Activated naive CD8-positive, alpha-beta T cell treated with anti-CD3 and anti-CD28 coated beads, Interleukin-2, amount 50 U/mL, for 24 hours (primary cell): ENCODE measurements around the gene SLC39A11.

Experiments
- ATAC-seq: fragments of 150-1000 bp; cut with Tn5 transposase; one replicate; pipeline ENCODE4 v1.10.0; 2021
- DNase-seq: peaks from one replicate; pipeline ENCODE4 v3.0.0; 2021
- H3K27ac Mint-ChIP-seq: one replicate; pipeline ENCODE4 v1.8.0; 2021; ENCODE audit warnings: mild to moderate bottlenecking, mixed read lengths
- H3K27me3 Mint-ChIP-seq: one replicate; pipeline ENCODE4 v1.8.0; 2021; ENCODE audit warnings: mixed read lengths
- H3K36me3 Mint-ChIP-seq: one replicate; pipeline ENCODE4 v1.8.0; 2021; ENCODE audit warnings: low read depth, mixed read lengths
- H3K4me1 Mint-ChIP-seq: one replicate; pipeline ENCODE4 v1.8.0; 2021; ENCODE audit warnings: mixed read lengths
- H3K4me3 Mint-ChIP-seq: one replicate; pipeline ENCODE4 v1.8.0; 2021; ENCODE audit warnings: mild to moderate bottlenecking, moderate library complexity, mixed read lengths
- H3K9me3 Mint-ChIP-seq: one replicate; pipeline ENCODE4 v1.8.0; 2021; ENCODE audit warnings: mixed read lengths

SLC39A11 gene

DNA sequence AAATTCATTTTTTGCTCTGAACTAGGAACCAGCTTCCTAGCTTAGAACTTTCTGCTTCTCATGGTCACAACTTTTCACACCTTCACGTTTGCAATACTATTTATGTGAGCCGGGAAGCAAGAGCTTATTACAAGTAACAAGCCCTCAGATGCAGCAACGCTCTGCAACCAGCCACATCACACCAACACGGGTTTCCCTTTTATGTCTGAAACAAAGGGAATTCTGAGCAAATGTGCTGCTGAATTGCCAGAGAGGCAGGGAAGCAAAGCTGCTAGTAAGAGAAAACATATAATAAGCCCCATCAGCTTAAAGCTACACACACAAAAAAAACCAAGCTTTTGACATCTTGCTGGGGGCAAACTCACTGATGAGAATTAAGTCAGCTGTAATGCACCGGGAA lies 122.2 kb downstream of the SLC39A11 start:
- DNase-seq = no peak
- Mint-ChIP-seq H3K9me3 (no peaks in the 10 kb centered on the region), H3K4me1 (no peaks in the 10 kb centered on the region), H3K27me3 (no peaks in the 10 kb centered on the region), H3K4me3 (no peak overlapping the region), H3K27ac (no peak overlapping the region), H3K36me3 (no peaks in the 10 kb centered on the region)
- no peak for ATAC-seq

DNA sequence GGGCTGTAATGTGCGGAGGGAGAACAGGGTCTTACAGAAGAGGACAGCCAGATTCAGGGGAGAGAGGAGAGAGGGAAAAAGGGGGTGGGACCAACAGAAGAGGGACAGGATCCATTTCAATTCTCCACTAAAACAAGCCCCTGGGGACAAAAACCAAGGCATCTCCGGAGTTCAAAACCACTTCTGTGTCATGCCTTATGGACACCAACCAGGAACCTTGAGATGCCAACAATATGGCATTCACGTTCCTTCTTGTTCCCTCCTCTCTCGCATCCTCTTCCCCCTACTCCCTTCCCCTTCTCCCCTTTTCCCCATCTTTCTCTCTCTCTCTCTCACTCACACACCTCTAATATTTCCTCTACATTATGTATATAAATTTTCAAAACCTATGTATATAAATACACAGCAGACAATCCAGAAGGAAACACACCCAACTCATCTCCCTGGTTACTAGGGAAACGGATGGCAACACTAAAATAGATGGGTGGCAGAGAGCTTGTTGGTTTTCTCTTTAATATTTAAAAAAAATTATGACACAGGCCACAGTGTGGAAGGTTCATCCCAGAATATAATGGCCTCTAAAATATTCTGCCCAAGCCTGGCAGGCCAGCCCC lies 123.1 kb downstream of the SLC39A11 start:
- ATAC-seq = no peak

DNA sequence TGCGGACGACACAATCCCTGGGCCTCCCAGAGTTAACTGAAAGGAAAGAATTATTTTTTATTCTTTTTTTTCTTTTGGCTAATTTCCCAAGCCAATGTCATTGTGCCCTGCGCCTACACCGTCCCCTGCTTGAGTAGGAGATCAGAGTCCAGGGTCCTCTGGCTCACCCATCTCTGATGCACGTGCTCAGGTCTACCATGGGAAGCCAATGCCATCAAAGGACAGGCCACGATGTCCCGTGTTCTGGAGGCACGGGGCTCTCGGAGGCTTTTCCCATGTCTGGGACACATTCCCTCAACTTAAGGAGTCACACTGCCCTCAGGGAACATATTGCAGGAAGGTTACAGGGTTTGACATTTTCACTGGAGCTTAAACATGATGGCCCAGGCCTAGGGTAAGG lies 123.7 kb downstream of the SLC39A11 start:
- ATAC-seq (no peak), DNase-seq (no peak)
- Mint-ChIP-seq H3K4me3 (no peak overlapping the region), H3K9me3 (no peaks in the 10 kb centered on the region), H3K4me1 (no peaks in the 10 kb centered on the region), H3K36me3 (peaks cover 2% of the 10 kb centered on the region), H3K27me3 (no peaks in the 10 kb centered on the region), H3K27ac (no peak overlapping the region)

More for the DNA sequence above, 123.1 kb downstream of the SLC39A11 start:
- Mint-ChIP-seq H3K4me3 (no peak overlapping the region), H3K27me3 (no peaks in the 10 kb centered on the region), H3K27ac (no peak overlapping the region), H3K9me3 (no peaks in the 10 kb centered on the region), H3K36me3 (no peaks in the 10 kb centered on the region), H3K4me1 (no peaks in the 10 kb centered on the region)
- DNase-seq = no peak

DNA sequence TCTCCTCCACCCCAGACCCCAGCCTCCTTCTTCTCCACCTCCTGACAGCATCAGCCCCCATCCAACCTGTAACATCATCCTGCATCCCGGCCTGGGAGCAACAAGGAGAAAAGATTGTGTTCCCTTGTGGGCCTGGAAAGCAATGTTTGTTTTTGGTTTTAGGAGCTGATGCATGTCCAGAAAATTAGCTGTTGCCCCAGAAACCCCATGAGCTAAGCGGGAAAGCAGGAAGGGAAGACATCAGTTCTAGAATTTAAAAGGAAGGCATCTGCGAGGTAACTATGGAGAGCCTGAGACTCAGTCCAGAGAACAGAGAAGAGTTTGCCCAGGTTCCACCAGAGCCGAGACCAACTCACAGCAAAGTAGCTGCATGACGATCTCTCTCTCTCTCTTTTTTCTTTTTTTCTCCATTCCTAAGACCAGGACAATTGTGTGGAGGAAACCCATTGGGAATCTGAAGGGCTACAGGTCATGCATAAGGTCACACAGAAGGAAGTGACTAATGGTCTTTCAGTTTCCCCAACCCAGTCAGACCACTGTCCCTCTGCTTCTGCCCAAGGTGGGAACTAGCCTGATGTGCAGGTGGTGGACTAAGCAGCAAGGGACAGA lies 124.4 kb downstream of the SLC39A11 start:
- no peak overlapping the region for H3K27ac Mint-ChIP-seq
- H3K27me3 Mint-ChIP-seq = no peaks in the 10 kb centered on the region
- H3K4me3 Mint-ChIP-seq = no peak overlapping the region
- no peaks in the 10 kb centered on the region for H3K9me3 Mint-ChIP-seq
- ATAC-seq (no peak), DNase-seq (no peak)
- H3K36me3 Mint-ChIP-seq = peaks cover 2% of the 10 kb centered on the region
- H3K4me1 Mint-ChIP-seq = no peaks in the 10 kb centered on the region

DNA sequence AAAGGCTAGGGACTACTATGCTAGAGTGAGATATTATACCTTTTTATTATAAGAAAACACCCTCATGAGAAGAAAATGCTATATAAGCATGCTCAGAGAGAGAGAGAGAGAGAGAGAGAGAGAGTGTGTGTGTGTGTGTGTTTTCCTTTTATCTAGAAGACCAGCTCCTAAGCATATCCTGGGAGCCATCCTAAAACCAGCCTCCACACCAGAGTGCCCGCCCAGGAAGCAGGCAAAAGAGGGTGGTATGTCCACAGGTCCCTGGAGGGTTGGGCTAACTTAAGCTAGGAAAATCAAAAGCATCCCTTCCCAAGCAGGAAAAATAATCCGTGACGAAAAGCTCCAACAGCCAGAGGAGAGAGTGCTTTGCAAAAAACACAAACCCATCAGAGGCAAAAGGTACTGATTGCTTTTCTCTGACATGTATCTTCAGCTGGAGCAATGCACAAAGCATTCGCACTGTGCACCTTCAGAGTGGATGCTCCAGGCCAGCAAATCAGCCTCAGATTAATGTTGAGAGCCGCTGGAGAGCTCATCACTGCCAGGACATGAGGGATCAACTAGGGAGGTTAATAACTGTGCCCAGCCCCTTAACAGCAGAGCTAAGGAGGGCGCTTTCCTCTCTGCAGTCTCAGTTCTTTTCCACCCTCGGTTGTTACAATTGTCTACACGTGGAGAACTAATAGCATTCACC lies 125.1 kb downstream of the SLC39A11 start:
- H3K9me3 Mint-ChIP-seq = no peaks in the 10 kb centered on the region
- DNase-seq (no peak), ATAC-seq (no peak)
- H3K27me3 Mint-ChIP-seq = no peaks in the 10 kb centered on the region
- H3K27ac Mint-ChIP-seq = no peak overlapping the region
- H3K4me3 Mint-ChIP-seq = no peak overlapping the region
- no peaks in the 10 kb centered on the region for H3K4me1 Mint-ChIP-seq
- H3K36me3 Mint-ChIP-seq = peaks cover 2% of the 10 kb centered on the region

DNA sequence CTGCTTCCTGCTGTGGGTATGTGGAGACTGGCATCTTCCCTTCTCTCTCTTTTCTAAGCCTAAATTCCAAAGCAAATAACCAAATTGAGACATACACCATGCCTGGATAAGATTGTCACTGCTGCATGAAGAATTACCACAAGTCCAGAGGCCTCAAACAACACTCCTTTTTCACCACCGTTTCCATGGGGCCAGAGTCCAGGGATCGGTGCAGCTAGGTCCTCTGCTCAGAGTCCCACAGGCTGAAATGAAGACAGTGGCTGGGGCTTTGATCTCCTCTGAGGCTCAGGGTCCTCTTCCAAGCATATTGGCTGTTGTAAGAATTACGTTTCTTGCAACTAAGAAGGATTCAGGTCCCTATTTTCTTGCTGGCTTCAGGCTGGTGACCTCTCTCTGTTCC lies 130.4 kb downstream of the SLC39A11 start:
- DNase-seq (no peak), ATAC-seq (no peak)
- Mint-ChIP-seq H3K36me3 (peaks cover 6% of the 10 kb centered on the region), H3K27ac (no peak overlapping the region), H3K4me1 (no peaks in the 10 kb centered on the region), H3K4me3 (no peak overlapping the region), H3K27me3 (no peaks in the 10 kb centered on the region), H3K9me3 (no peaks in the 10 kb centered on the region)

DNA sequence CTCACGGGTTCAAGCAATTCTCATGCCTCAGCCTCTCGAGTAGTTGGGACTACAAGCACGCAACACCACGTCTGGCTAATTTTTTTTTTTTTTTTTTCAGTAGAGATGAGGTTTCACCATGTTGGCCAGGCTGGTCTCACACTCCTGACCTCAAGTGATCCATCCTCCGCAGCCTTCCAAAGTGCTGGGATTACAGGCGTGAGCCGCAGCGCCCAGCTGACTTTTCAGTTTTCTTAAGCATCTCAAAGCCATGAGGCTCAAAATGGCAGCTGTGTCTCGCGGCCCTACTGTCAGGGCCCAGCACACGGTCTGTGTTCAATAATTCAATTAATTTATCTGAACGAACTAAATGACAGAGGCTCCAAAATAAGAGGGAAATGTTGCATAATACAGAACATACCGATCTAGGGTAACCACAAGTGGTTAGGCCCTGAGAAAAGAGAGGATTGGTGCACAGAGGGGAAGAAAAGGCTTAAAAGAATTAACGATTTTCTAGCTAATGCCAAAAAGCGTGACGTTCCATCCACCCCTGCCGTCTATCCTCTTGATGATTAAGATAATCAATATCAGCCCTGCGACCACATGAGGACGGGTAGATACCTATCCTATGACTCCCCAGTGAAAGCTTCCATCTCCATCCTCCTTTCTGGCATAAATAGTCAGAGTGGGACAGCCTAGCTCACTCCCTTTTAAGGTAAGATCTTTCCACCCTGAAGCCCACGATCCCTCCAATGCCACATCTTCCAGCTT lies 136.9 kb downstream of the SLC39A11 start:
- no peak for ATAC-seq
- DNase-seq = no peak
- no peak overlapping the region for H3K4me3 Mint-ChIP-seq
- H3K27ac Mint-ChIP-seq = no peak overlapping the region
- H3K4me1 Mint-ChIP-seq = peaks cover 6% of the 10 kb centered on the region
- no peaks in the 10 kb centered on the region for H3K9me3 Mint-ChIP-seq
- H3K36me3 Mint-ChIP-seq = no peaks in the 10 kb centered on the region
- H3K27me3 Mint-ChIP-seq = no peaks in the 10 kb centered on the region

DNA sequence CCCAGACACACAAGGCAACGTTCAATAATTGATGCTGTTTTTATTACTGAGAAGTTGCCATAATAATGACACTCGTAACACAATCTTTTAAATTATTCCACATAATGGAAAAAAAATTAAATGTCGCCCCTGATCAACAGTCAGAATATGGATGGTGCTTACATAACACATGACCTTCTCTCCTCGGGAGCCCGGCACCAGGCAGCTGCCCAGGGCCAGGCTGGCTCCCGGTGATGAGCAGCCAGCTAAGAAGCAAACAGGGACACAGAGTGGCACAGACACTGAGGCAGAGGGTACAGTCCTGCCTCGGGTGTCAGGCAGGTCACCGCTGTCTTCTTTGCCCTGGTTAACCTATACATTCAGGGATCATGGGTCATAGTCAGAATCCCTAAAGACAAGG lies 137.9 kb downstream of the SLC39A11 start:
- no peaks in the 10 kb centered on the region for H3K9me3 Mint-ChIP-seq
- no peak overlapping the region for H3K27ac Mint-ChIP-seq
- no peaks in the 10 kb centered on the region for H3K36me3 Mint-ChIP-seq
- H3K4me3 Mint-ChIP-seq = no peak overlapping the region
- no peaks in the 10 kb centered on the region for H3K27me3 Mint-ChIP-seq
- DNase-seq (no peak), ATAC-seq (no peak)
- peaks cover 6% of the 10 kb centered on the region for H3K4me1 Mint-ChIP-seq

DNA sequence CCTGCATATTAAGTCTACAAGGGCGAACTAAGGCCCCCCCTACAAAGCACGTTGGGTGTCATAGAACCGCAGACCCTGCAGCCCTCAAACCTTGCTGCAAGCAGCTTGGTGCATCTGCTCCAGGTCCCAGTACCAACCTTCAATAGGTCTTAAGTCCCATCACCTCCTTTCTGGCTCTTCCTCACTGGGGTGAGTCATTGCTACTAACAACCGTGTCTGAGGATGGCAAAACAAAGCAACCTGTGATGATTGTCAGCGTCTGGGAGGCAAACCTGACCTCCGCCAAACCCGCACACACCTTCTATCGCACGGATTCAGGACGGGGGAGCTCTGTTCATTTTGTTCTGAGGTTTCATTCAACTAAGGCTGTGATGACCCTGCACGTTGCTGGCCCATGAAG lies 138.9 kb downstream of the SLC39A11 start:
- no peak overlapping the region for H3K27ac Mint-ChIP-seq
- H3K27me3 Mint-ChIP-seq = no peaks in the 10 kb centered on the region
- H3K9me3 Mint-ChIP-seq = no peaks in the 10 kb centered on the region
- no peaks in the 10 kb centered on the region for H3K36me3 Mint-ChIP-seq
- no peak for ATAC-seq
- H3K4me1 Mint-ChIP-seq = peaks cover 6% of the 10 kb centered on the region
- no peak overlapping the region for H3K4me3 Mint-ChIP-seq
- DNase-seq = no peak

DNA sequence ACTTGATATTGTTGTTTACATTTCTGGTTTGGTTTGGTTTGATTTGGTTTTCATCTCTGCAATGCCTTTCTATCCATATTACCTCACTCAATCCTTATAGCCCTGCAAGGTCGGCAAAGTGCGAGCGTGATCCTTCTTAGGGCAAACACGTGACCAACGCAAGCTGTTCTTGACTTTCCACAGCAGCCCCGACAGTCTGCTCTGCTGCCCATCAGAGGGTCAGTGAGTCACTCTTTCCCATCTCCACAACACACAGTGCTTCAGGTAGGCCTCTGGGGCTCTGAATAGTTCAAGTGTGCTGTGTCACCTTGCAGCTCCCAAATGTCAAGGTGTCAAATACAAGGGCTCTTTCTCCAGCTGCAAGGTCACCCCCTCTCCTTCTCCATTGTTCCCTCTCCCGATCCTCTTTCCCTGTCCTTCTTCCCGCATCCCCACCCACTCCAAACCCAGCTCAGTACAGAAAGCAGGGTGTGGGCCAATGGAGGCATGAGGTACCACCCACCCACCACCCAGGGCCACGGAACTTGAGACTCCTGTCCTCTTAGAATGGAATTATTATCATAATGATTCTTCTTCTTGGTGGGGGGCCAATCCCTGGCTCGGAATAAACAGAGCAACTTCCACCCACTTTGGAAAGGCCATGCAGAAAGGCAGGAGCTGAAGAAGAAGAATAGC lies 139.7 kb downstream of the SLC39A11 start:
- no peaks in the 10 kb centered on the region for H3K36me3 Mint-ChIP-seq
- H3K27me3 Mint-ChIP-seq = no peaks in the 10 kb centered on the region
- H3K4me3 Mint-ChIP-seq = no peak overlapping the region
- H3K27ac Mint-ChIP-seq = no peak overlapping the region
- H3K4me1 Mint-ChIP-seq = peaks cover 6% of the 10 kb centered on the region
- H3K9me3 Mint-ChIP-seq = no peaks in the 10 kb centered on the region
- ATAC-seq = peak; percentile 69
- DNase-seq = no peak

DNA sequence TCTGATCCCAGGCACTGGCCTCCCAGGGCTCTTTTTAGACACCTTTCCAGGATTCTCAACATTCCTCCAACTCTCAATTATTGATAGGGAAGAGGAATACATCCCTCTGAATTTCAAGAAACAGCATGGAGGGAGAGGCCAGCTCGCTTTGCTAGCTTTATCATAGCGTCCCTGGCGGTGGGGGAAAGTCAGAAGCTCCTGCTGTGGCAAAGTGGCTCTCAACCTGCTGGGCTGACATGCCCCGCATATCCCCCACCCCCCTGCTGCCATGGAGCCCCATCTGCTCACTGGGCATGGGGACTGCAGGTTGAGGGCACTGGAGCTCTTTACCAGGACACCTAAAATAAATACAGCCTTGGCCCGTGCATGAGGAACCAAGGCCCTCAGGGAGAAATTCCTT lies 140.3 kb downstream of the SLC39A11 start:
- no peak for DNase-seq
- H3K36me3 Mint-ChIP-seq = peaks cover 2% of the 10 kb centered on the region
- no peak overlapping the region for H3K27ac Mint-ChIP-seq
- peaks cover 6% of the 10 kb centered on the region for H3K4me1 Mint-ChIP-seq
- H3K4me3 Mint-ChIP-seq = no peak overlapping the region
- ATAC-seq = no peak
- no peaks in the 10 kb centered on the region for H3K27me3 Mint-ChIP-seq
- H3K9me3 Mint-ChIP-seq = no peaks in the 10 kb centered on the region

DNA sequence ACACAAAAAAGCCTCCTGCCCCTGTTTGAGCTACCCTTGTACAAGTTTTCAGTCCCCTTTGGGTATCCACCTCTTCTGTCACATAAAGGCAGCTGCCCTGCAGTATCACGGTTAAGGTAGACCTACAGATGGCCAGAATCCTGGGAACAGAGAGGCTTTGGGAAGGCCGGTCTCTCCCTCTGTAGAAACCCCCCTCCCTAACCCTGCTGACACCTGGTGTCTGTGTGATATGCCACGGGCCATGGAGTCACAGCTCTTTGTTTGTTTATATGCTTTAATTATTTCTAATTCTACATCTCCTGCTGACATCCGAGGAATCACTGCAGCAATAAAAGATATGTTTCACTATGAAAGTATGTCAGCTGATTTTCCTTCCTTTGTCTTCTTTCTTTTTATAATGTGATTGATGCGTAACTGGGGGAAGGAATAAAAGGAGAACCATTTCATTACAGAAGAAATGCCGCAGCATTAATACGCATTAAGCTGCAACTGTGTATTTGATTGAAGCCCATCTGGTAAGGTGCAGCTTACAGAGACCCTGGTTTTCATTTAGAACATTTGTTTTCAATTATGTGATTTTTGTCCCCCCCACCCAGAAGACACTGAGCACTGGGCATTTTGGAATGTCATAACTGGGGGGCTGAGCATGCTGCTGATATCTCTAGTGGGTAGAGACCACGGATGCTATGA lies 142.1 kb downstream of the SLC39A11 start:
- no peak for DNase-seq
- Mint-ChIP-seq H3K4me1 (peaks cover 6% of the 10 kb centered on the region), H3K9me3 (no peaks in the 10 kb centered on the region), H3K27me3 (no peaks in the 10 kb centered on the region), H3K36me3 (peaks cover 10% of the 10 kb centered on the region), H3K4me3 (no peak overlapping the region), H3K27ac (no peak overlapping the region)
- ATAC-seq = no peak

DNA sequence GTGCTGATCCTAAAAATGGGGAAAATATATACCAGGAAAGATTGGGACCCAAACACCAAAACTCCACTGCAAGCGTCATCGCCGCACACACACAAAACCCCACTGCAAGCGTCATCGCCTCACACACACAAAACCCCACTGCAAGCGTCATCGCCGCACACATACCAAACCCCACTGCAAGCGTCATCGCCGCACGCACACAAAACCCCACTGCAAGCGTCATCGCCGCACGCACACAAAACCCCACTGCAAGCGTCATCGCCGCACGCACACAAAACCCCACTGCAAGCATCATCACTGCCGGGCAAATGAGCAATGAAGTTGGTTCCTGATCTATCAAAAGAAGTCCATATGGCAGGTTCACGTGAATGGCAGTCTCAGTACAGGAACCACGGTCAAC lies 144.4 kb downstream of the SLC39A11 start:
- H3K27ac Mint-ChIP-seq = no peak overlapping the region
- H3K27me3 Mint-ChIP-seq = no peaks in the 10 kb centered on the region
- no peak overlapping the region for H3K4me3 Mint-ChIP-seq
- DNase-seq (no peak), ATAC-seq (no peak)
- H3K36me3 Mint-ChIP-seq = peaks cover 10% of the 10 kb centered on the region
- no peaks in the 10 kb centered on the region for H3K9me3 Mint-ChIP-seq
- H3K4me1 Mint-ChIP-seq = peaks cover 5% of the 10 kb centered on the region

DNA sequence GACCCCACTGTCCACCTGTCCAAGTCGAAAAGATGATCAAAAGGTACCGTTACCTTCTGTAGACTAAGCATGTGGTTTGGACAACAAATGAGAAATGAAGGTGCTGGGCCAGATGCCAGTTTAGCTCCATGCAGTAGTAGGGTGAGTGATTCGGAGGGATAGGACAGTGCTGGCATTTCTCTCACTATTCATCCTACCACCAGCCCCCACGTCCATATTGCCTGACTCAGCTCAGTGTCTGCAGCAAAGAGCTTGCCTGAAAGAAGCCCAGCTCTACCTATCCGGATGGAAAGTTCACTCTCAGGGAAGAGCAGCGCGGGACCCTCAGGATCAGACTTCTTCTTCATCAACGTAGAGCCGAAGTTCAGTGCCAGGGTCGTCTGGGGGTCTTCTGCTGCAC lies 145.0 kb downstream of the SLC39A11 start:
- Mint-ChIP-seq H3K4me3 (no peak overlapping the region), H3K4me1 (peaks cover under 1% of the 10 kb centered on the region), H3K36me3 (peaks cover 12% of the 10 kb centered on the region), H3K27me3 (no peaks in the 10 kb centered on the region), H3K27ac (no peak overlapping the region), H3K9me3 (no peaks in the 10 kb centered on the region)
- DNase-seq (no peak), ATAC-seq (no peak)
